NCI-H226 (cell line): ENCODE data around the gene C19orf25.
"Not testable (repeated sequence)": the region's sequence is repeated elsewhere in the genome, so short reads cannot be mapped to it uniquely, and the experiment has no call there.

Experiments used
- DNase-seq: peaks from one replicate; pipeline ENCODE4 v3.0.0-alpha.2; 2015

The C19orf25 gene

DNA sequence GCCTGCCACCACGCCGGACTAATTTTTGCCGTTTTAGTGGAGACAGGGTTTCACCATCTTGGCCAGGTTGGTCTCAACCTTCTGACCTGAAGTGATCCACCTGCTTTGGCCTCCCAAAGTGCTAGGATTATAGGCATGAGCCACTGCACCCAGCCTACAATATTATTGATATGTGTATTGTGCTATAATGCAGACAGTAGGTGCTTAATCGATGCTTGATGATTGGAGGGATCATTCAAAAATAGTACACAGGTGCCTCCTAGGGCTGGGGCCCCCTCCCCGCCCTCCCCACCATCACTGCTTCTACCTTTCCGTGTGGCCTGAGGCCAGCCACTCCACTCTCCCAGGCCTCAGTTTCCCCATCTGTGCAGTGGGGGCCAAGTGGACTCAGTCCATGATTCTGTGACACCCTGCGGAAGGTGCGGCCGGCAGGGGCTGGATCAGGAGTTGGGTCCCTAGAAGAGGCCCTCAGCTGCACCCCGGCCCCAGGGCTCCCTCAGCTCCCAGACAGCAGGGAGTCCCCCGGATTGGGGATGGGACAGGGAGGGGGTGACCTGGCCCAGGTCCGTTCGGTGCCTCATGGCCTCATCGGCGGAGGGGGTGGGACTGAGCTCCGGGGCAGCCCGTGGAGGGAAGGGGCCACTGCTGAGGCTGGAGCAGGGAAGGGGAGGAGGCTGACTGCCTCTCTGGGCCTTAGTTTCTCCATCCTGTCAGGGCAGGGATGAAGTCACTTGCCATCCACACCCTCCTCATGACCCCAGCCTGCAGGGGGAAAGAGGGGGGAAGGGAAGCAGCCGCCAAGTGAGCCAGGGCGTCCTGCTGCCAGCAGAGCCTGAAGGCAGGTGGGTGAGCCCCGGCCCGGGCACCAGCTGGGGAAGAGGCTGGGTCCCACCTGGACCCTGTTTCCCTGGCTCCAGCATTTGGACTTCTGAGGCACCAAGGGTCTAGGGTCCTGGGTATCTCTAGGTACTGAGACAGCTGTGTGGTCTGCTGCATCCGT, 32.6 kb upstream of the C19orf25 start:
- DNase-seq = no peak

DNA sequence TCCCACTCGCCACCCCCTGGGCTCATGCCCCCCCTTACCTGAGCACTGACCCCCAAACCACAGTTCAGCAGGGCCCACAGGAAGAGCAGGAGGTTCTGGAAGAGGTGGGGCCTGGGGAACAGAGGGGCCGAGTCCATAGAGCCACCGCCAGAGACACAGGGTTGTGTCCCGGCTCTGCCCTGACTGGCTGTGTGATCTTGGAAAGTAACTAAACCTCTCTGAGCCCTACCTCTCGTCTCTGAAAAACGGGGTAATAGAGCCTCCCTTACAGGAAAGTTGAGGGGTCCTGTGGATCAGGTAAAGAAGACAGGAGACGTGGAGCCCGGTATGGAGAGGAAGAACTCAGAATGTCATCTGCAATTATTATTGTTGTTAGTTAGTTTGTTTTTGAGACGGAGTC, 31.8 kb upstream of the C19orf25 start:
- no peak for DNase-seq

DNA sequence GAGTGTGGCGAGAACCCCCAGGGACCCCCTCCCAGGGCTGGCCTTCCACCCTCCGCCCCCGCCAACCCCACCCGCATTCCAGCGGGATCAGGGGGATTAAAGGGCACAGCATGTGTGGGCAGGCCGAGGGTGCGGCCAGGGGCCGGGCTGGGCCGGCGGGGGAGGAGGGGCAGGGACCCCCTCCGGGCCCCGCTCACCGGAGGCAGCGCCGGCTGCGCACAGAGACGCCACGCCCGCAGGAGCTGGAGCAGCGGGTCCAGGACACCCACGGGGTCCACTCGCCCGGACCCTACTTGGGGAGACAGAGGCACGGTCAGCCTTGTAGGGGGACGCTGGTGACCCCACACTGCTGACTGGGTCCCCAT, 31.4 kb upstream of the C19orf25 start:
- DNase-seq = no peak

DNA sequence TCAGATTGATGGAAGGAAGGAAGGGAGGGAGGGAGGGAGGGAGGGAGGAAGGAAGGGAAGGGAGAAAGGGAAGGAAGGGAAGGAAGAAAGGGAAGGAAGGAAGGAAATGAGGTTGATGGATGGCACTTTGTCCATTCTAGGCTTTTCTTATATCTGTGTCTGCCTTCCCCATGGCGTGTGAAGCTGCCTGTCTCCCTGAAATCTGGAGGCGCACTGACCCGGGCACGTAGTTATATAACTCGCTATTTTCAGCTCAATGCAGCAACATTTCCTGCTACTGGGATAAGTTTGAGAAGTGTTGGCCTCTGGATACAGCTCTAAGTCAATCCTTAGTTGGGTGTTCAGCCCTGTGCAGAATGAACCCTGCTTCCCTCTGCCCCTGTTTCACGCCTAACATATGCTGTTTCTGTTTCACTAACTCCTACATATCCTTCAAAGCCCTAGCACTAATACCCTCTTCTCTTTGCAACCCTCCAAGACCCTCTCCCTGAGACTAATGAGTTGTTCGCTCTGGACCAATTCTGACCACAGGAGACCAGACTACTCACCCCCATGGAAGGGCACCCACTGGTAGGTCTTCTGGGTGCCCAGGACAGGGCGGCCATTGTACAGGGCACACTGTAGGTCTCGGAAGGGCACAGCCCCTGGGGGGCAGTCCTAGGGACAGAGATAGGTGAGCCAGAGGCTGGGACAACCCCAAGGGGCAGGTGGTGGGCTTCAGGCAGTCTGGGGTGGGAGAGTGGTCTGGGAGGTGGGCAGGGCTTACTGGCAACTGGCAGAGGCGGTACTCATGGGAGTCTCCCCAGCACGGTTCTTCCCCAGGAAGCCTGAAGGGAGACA, 30.8 kb upstream of the C19orf25 start:
- DNase-seq = no peak

DNA sequence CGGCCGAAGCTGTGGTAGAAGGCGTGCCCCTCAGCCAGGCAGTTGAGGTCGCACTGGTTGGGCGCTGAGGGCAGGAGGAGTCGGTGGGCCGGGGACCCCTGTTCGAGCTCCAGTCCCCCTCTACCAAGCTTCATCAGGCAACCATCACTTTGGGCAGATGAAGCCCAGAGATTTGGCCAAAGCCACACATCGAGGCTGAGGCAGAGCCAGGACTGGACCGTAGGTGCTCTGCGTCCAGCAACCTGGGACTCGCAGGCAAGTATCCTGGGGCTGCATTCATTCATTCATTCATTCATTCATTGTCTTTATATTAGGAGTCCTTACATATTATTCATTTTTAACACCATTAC, 29.5 kb upstream of the C19orf25 start:
- no peak for DNase-seq

DNA sequence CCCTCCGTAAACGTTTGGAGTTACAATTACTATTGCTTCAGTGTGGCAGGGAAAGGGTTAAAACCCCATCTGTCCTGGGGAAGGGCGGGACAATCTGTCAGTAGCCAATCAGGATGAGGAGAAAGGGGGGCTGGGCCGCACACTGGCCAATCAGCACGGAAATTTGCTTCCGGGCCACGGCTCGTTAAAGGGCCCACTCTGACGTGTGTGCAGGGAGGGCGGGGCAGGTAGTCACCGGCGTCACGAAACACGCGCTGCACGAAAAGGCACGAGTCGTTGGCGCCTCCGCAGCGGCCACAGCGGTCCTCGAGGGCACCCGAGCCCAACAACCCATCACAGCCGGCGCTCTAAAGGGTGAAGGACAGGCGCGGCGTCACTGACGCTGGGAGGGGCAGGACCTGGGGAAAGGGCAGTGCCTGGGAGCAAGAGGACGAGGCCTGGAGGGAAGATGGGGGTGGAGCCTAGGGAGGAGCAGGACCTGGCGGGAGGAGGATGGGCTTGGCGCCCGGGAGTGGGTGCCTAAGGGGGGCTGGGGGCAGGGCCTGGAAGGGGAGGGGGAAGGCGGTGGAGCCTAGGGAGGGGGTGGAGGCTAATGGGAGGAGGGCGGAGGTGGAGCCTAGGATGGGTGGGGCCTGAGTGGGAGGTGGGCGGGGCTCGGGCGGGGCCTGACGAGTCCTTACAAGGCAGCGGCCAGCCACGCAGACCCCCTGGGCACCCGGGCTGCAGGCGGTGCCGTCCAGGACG, 28.9 kb upstream of the C19orf25 start:
- DNase-seq = peak; percentile 91

DNA sequence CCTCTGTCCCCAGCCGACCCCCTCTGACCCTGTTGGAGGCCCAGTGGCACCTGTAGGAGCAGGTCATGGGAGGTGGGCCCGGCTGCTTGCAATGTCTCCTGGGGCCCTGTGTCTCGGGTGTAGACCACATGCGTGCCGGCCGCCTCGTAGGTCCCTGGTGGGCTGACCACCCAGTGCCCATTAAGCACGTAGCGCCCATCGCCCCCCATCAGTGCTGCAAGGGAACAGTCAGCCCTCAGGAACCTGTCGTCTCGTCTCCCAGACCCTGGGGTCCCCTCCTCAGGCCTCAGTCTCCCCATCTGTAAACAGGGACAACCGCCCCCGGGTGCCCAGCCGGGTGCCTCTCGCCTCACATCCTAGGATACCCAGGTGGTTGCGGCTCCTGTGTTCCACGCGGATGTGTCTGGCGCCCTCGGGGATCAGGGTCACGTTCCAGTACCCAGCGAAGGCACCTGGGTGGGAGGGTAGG, 28.2 kb upstream of the C19orf25 start:
- DNase-seq = no peak

DNA sequence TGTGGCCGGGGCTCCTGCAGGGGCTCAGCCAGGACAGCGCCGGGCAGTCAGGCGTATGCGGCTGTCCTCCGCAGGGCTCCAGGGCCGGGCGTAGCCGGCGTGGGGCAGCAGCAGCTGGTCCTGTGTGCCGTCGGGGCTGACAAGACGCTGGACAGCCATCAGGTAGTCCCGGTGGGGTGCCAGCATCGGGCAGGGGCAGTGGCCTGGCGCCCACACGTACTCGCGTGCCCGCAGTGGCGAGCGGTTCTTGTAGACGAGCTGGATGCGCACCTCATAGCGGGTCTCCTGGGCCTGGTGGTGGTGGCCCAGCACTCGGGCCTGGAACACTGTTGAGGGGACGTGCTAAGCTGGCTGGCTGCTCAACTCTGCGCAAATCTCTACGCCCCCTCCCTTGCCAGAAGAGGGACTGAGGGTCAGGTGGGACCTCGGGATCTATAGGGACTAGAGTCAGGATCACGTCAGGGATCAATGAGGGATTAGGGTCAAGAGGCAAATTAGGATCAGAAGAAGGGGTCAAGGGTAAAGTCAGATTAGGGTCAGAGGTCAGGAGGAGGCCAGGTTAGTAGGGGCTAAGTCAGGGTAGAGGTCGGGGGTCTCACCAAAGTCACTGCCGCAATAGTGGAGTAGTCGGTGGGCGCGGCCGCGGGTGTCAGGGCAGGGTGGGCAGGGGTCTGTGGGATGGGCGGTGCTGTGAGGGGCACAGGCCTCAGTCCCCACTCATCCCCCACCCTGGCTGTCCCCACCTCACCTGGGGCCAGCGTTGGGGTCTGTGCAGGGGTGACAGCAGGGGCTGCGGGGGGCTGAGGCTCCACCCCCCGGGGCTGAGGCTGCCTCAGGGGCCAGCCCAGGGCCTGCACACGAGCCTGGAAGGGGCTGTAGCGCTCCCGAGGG, 27.2 kb upstream of the C19orf25 start:
- no peak for DNase-seq

DNA sequence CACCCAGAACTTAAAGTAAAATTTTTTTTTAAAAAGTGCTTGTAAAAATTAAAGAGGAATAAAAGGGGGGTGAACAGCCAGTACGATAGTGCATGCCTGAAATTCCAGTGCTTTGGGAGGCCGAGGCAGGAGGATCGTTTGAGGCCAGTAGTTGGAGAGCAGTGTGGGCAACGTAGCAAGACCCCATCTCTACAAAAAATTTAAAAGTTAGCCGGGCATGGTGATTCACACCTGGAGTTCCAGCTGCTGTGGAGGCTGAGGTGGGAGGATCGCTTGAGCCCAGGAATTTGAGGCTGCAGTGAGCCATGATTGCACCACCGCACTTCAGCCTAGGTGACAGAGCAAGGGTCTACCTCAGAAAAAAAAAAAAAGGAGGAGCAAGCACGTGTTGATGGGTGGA, 26.0 kb upstream of the C19orf25 start:
- no peak for DNase-seq

DNA sequence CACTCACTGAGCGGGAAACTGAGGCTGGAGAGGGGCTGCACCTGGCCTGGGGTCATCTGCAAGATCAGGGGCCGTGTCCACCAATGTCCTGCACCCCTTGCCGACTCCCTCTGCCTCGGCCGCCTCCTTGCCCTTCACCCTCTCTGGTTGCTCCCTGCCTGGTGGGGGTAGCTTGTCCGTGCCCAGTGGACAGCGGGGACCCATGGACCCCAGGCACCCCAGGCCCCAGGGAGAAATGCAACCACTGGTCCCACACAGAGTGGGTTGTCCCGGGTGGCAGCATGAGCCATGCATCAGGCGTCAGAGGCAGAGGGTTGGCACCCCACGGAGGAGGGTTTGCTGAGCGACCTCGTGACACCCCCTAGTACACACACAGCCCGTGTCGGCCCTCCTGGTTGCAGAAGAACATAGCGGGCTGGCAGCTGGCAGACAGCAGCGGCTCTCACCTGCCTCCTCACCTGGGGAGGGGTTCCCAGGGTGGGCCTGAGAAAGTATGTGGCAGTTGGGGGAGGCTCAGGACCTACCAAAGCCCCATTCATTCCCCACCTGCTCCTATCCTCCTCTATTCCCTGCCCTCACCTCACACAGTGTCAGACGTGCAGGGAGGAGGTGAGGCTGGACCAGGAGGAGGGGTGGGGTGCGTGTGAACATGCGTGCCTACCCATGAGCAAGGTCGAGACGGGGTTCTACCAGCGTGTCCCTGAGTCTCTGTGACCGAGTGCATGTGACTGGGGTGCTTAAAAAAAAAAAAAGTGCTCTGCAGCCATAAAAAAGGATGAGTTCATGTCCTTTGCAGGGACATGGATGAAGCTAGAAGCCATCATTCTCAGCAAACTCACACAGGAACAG, 25.1 kb upstream of the C19orf25 start:
- no peak for DNase-seq

DNA sequence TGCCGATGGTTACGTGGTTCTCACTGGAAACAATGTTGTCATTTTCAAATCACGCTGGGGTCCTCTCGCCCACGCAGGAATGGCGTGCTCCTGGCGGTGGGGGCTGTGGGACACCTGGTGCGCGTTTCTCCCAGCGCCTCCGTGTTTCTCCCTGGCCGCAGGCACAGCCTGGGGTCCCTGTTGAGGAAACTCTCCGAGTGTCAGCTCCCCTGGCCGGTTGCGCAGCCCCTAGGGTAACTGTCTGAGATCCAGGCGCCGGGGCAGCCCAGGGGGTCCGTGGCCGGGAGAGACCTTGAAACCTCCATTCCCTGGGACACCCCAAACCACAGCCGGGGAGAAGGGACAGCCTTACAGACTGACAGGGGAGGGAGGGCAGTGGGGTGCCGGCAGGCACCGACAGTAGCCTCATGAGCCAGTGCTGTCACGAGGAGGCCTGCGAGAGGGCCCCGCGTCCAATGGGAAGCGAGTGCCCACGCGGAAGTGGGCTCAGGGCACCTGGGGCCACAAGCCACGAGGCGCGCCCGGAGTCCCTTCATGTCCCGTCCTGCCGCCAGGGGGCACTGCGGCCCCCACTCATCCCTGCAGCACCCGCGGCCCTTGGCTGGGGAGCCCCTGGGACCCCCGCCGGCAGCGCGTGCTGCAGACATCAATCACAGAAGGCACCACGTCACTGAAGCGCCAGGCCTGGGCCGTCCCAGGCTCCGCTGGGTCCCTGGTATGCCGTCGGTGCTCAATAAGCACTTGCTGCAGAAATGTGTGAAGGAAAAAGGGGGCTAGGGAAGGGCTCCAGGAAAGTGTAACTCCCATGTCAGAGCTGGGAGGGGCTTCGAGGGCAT, 24.3 kb upstream of the C19orf25 start:
- peak; percentile 25 for DNase-seq

DNA sequence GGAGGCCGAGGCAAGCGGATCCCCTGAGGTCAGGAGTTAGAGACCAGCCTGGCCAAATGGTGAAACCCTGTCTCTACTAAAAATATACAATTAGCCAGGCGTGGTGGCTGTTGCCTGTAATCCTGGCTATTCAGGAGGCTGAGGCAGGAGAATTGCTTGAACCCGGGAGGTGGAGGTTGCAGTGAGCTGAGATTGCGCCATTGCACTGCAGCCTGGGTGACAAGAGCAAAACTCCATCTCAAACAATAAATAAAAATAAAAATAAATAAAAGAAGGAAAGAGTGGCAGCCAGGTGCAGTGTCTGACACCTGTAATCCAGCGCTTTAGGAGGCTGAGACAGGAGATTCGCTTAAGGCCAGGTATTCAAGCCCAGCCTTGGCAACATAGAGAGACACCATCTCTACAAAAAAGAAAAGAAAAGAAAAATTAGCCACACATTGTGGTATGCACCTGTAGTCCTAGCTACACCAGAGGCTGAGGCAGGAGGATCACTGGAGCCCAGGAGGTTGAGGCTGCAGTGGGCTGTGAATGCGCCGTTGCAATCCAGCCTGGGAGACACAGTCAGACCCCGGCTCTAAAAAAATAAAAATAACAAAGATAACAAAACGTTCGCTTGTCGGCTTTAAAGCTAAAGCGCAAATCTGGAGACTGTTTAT, 23.5 kb upstream of the C19orf25 start:
- no peak for DNase-seq

DNA sequence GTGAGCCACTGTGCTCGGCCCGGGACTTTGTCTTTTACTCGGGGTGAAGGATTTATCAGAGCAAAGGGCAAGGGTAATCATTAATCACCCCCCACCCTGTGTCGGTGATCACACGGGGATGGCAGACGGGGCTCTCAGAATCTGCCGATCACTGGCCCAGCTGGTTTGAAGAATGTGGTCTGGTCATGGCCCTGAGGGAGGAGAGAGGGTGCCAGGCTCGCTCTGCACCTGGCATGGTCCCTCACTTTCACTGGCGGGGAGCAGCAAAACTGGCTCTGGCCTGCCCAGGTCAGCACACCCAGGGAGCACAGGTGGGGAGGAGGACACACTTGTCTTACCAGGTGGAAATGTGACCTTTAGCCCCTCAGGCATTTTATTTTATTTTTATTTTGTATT, 22.2 kb upstream of the C19orf25 start:
- DNase-seq = no peak

DNA sequence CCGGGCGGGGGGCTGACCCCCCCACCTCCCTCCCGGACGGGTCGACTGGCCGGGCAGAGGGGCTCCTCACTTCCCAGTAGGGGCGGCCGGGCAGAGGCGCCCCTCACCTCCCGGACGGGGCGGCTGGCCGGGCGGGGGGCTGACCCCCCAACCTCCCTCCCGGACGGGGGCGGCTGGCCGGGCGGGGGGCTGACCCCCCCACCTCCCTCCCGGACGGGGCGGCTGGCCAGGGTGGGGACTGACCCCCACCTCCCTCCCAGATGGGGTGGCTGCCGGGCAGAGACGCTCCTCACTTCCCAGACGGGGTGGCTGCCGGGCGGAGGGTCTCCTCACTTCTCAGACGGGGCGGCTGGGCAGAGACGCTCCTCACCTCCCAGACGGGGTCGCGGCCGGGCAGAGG, 20.2 kb upstream of the C19orf25 start:
- DNase-seq = not testable (repeated sequence)

DNA sequence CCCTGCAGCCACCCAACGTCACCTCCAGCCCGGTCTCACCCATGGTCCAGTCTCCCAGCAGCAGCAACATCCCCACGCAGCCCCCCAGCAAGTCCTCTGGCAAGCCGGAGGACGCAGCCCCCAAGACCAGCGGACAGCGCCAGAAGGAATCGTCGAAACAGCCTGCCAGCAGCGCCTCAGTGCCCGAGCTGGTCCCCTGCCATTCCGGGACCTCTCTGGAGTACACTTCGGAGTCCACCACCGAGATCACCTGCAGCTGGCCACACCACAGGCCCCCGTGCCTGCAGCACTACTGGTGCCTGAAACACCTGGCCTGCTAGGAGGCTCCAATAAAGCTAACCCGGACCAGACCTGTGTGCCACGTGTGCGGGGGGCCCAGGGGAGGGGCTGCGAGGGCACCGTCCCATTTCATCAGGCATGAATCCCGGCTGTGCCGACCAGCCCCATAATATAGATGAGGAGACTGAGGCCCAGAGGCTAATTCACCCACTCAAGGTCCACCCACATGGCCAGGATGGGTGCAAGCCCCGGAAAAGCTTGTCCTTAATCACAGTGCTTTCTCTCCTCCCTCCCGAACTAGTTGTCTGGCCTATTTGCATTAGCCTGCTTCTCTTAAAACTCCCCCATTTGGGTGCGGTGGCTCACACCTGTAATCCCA, 18.7 kb upstream of the C19orf25 start:
- no peak for DNase-seq

DNA sequence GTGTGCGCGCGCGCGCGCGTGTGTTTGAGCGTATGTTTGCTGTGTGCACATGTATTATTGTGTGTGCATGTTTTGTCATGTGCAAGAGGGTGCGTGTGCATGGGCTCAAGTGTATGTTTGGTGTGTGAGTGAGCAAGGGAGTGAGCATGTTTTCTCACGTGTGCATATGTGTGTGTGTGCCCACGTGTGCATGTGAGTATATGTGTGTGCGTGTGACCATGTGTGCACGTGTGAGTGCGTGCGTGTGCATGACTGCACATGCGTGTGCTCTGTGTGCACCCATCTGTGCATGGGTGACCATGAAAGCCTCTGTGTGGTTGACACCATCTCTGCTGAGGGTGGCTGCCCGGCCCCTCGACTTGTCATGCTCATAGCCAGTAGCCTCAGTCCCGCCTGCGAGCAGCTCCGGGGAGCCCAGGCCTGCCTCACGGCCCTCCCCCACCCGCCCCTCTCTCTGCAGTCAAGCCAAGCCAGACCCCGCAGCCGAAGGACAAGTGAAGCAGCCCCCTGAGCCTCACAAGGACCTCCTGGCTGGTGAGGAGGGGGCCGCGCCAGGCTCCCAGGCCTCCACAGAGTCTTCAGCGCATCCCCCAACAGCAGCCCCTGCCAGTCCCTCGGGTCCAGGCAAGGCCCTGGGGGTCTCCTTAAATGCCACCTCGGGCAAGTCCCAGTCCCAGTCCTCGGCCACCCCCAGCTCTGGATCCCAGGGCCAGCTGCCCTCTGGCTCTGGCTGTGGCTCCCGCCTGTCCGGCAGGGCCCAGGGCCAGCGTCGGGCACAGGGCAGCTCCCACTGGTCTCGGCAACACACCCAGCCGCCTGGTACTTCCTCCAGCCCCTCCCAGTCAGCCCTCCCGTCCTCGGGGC, 17.9 kb upstream of the C19orf25 start:
- no peak for DNase-seq

DNA sequence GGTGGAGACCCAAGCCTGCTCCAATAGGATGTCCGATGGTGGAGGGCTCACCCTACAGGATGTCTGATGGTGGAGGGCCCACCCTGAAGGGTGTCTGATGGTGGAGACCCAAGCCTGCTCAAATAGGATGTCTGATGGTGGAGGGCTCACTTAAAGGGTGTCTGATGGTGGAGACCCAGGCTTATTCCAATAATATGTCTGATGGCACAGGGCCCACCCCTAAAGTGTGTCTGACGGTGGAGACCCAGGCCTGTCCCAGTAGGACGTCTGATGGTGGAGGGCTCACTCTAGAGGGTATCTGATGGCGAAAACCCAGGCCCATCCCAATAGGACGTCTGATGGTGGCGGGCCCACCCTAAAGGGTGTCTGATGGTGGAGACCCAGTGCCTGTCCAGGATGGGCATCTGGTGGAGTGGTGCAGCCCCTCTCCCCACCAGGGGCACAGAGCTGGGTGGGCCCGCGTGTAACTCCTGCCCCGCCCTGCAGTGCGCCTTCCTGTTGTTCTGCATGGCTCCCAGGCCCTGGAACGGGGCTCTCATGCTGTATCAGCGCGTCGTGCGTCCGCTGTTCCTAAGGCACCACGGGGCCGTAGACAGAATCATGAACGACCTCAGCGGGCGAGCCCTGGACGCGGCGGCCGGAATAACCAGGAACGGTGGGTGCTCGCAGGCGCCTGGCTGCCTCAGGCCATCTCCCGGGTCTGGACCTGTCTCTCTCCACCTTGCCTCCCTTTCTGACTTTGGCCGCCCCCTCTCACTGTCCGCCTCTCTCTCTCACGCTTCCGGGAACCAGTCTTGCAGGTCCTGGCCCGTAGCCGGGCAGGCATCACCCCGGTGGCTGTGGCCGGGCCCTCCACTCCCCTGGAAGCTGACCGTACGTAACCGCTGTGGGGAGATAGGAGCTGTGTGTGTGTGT, 17.0 kb upstream of the C19orf25 start:
- no peak for DNase-seq
